Measurements from ENCODE around the gene SIDT1.

Gene SIDT1

GRCh38 chr3:113638910-113639309, 106.6 kb downstream of the SIDT1 start:
- no peak for DNase-seq

- no peak for DNase-seq
Observed at GRCh38 chr3:113643583-113643982, 111.2 kb downstream of the SIDT1 start.

- DNase-seq = no peak
Observed at GRCh38 chr3:113648524-113648923, 116.2 kb downstream of the SIDT1 start.

GRCh38 chr3:113649174-113649845, 117.0 kb downstream of the SIDT1 start:
- DNase-seq = no peak

GRCh38 chr3:113654310-113654709, 122.0 kb downstream of the SIDT1 start:
- DNase-seq = no peak

- DNase-seq = no peak
Observed at GRCh38 chr3:113654851-113655250, 122.5 kb downstream of the SIDT1 start.

GRCh38 chr3:113658107-113658506, 125.8 kb downstream of the SIDT1 start:
- no peak for DNase-seq

GRCh38 chr3:113659101-113659541, 126.8 kb downstream of the SIDT1 start:
- DNase-seq = no peak

- no peak for DNase-seq
Observed at GRCh38 chr3:113659996-113660395, 127.6 kb downstream of the SIDT1 start.

- no peak for DNase-seq
Observed at GRCh38 chr3:113660458-113660857, 128.1 kb downstream of the SIDT1 start.

GRCh38 chr3:113660896-113661295, 128.5 kb downstream of the SIDT1 start:
- DNase-seq = no peak

GRCh38 chr3:113662824-113663223, 130.5 kb downstream of the SIDT1 start:
- no peak for DNase-seq

GRCh38 chr3:113663324-113663750, 131.0 kb downstream of the SIDT1 start:
- no peak for DNase-seq

- no peak for DNase-seq
Observed at GRCh38 chr3:113663761-113664160, 131.4 kb downstream of the SIDT1 start.

GRCh38 chr3:113664523-113665094, 132.3 kb downstream of the SIDT1 start:
- no peak for DNase-seq

GRCh38 chr3:113668015-113668414, 135.7 kb downstream of the SIDT1 start:
- DNase-seq = no peak

- DNase-seq = no peak
Observed at GRCh38 chr3:113673593-113673992, 141.2 kb downstream of the SIDT1 start.

GRCh38 chr3:113676261-113676660, 143.9 kb downstream of the SIDT1 start:
- DNase-seq = no peak

GRCh38 chr3:113677737-113678136, 145.4 kb downstream of the SIDT1 start:
- DNase-seq = no peak

- DNase-seq = no peak
Observed at GRCh38 chr3:113678773-113679172, 146.4 kb downstream of the SIDT1 start.

All from activated CD4-positive, alpha-beta T cell treated with anti-CD3 and anti-CD28 coated beads, Interleukin-2, amount 50 U/mL, for 4 hours (primary cell).